Keratinocyte (primary cell): Measurements from ENCODE around the gene SEMA4G.

ENCODE experiments used
- CTCF ChIP-seq, 3 experiments: IDR thresholded peaks in 1 of 3; conservative IDR thresholded peaks in 1 of 3; optimal IDR thresholded peaks in 1 of 3; 2 replicates in 2 of 3; 3 replicates in 1 of 3; pipeline versions ENCODE3 to v1.5.1; 2011; ENCODE audit warnings: low read length in 3 of 3, mild to moderate bottlenecking in 3 of 3, moderate library complexity in 2 of 3, control low read depth in 1 of 3, inconsistent platforms in 1 of 3; ENCODE audit not compliant: insufficient read depth in 2 of 3; ENCODE audit errors: extremely low read depth in 1 of 3
- EZH2 ChIP-seq: IDR thresholded peaks from one replicate; pipeline ENCODE4 v1.6.1; 2012; ENCODE audit warnings: inconsistent platforms, mild to moderate bottlenecking, low read length, moderate library complexity

- TF ChIP-seq CTCF (optimal IDR thresholded peaks at IDR 0.05 in 1 of 3, IDR thresholded peaks at IDR 0.05 in 1 of 3, conservative IDR thresholded peaks at IDR 0.05 in 1 of 3; ENCODE audit: extremely low read depth in 1 of 3, insufficient read depth in 2 of 3, low read length in 3 of 3): no peak
- no peak for TF ChIP-seq EZH2
These were observed 3.7 kb downstream of the SEMA4G start for GRCh38 chr10:100972904-100973535.
